ES-I3 (cell line): ENCODE results near the gene IQSEC1.
A peak's percentile ranks its signal among the peaks of the same experiment; 100 is the strongest.

Source experiments
- H3K36me3 ChIP-seq: 2 replicates; pipeline ENCODE4 v1.6.1; 2013; ENCODE audit warnings: mild to moderate bottlenecking, low read length, control low read depth, moderate library complexity; ENCODE audit not compliant: insufficient read depth
- H3K4me1 ChIP-seq: 2 replicates; pipeline ENCODE4 v1.6.1; 2013; ENCODE audit warnings: mild to moderate bottlenecking, control low read depth, low read length; ENCODE audit not compliant: insufficient read depth
- H3K9ac ChIP-seq: 2 replicates; pipeline ENCODE4 v1.6.1; 2013; ENCODE audit warnings: low read depth, mild to moderate bottlenecking, low read length, moderate library complexity
- H3K9me3 ChIP-seq: 2 replicates; pipeline ENCODE4 v1.6.1; 2013; ENCODE audit warnings: mild to moderate bottlenecking, low read length, moderate library complexity; ENCODE audit not compliant: control insufficient read depth, insufficient read depth

The IQSEC1 gene

GRCh38 chr3:13002398-13003124 lies 70.7 kb downstream of the IQSEC1 start:
- H3K4me1 ChIP-seq, result peaks cover 16% of the 10 kb centered on the region
- no peak overlapping the region for H3K9ac ChIP-seq
- H3K9me3 ChIP-seq, result no peaks in the 10 kb centered on the region
- no peaks in the 10 kb centered on the region for H3K36me3 ChIP-seq

GRCh38 chr3:12999147-13000140 lies 73.8 kb downstream of the IQSEC1 start:
- Histone ChIP-seq H3K4me1 (peaks cover 9% of the 10 kb centered on the region), H3K9ac (no peak overlapping the region), H3K36me3 (no peaks in the 10 kb centered on the region), H3K9me3 (no peaks in the 10 kb centered on the region)

DNA sequence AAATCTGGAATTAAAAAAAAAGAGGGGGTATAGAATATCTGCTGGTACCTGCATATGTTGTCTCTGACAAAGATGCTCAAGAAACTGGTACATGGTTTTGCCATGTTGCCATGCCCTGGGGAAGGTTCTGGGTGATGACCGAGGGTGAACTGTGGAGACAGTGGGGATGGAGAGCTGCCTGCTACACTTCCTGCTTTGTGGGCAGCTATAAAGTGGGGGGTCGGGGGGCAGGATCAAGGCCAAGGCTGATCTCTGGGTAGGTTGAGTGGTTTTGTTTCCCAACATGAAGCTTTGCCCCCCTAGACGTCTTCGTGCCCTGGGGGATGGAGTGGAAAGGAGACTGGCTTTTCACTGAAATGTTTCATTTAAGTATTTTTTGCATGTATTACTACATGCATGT lies 74.6 kb downstream of the IQSEC1 start:
- no peak overlapping the region for H3K9ac ChIP-seq
- H3K4me1 ChIP-seq, result peaks cover 4% of the 10 kb centered on the region
- no peaks in the 10 kb centered on the region for H3K36me3 ChIP-seq
- H3K9me3 ChIP-seq, result no peaks in the 10 kb centered on the region

GRCh38 chr3:12997387-12997786 lies 75.8 kb downstream of the IQSEC1 start:
- Histone ChIP-seq H3K9me3 (no peaks in the 10 kb centered on the region), H3K4me1 (peaks cover 7% of the 10 kb centered on the region), H3K36me3 (no peaks in the 10 kb centered on the region), H3K9ac (no peak overlapping the region)

DNA sequence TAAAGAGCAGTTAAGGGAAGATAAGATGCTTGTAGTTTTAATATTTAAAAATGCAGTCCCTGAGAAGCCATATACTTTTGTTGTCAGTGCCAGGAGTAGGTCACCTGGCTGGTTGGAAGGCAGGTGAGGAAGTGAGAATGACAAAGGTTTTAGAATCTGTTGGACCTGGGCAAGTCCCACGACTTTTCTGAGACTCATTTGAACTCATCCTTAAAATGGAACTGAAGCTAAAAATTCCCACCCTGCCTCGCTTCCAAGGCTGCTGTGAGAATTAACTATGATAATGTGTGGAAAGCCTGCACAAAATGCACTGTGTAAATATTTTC lies 77.1 kb downstream of the IQSEC1 start:
- no peaks in the 10 kb centered on the region for H3K9me3 ChIP-seq
- no peak overlapping the region for H3K9ac ChIP-seq
- no peaks in the 10 kb centered on the region for H3K36me3 ChIP-seq
- H3K4me1 ChIP-seq, result peaks cover 15% of the 10 kb centered on the region

DNA sequence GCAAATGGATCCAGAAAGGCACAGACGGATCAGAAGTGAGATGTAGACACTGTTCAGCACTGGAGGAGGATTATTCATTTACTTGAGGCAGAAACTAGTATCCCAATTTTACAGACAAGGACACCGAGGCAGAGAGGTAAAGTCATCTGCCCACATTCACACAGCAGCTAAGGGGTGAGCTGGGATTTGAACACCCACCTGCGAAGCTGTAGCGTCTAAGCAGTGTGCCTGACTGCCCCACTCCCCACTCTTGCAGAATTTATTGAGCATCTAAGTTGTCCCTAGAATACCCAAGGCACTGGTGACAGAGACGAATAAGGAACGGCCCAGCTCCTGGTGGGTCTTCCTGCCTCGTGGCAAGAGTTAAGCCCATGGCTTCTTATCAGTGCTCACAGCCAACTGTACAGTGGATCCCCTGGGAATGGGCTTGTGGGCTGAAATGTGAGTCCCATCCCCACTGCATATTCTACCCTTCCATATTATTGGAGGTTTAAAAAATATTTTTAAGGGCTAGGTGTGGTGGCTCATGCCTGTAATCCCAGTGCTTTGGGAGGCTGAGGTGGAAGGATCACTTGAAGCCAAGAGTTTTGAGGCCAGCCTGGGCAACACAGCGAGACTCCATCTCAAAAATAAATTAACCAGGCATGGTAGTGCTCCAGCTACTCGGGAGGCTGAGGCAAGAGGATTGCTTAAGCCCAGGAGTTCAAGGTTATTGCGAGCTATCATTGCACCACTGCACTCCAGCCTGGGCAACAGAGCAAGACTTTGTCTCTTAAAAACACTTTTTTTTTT lies 77.6 kb downstream of the IQSEC1 start:
- no peaks in the 10 kb centered on the region for H3K9me3 ChIP-seq
- H3K9ac ChIP-seq, result no peak overlapping the region
- H3K4me1 ChIP-seq, result peaks cover 20% of the 10 kb centered on the region
- no peaks in the 10 kb centered on the region for H3K36me3 ChIP-seq

DNA sequence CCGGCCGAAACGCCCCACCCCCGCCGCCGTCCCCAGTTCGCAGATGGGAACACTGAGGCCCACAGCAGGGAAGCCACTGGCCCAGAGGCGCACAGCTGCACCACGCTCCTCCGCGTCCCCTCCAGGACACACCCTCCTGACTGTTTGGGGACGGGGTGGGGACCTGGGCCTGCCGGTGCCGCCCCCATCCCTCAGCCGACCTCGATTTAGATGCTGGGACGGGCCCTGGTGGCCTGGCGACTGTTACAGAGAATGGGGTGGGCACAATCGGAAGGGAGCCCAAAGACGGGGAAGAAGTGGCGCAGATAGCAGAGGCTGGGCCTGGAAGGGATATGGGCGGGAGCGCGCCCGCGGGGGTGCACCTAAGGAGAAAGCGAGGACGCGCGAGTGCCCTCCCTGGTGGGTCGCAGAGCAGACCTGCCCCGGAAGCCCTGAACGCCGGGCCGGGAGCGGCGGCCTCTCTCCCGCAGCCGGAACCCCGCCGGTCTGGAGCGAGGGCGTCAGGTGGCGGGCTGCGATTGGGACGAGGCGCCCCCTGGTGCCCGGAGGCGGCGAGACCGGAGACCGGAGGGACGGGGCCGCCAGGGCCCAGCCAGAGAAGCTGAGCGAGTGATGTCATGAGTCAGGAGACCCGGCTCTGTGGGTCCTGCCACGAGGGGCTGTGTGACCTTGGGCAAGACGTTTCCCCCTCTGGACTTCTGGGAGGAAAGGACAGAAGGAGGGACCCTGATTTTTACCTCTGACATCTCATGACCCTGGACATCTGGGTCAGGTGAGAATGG lies 78.4 kb downstream of the IQSEC1 start:
- Histone ChIP-seq H3K9me3 (no peaks in the 10 kb centered on the region), H3K36me3 (no peaks in the 10 kb centered on the region), H3K9ac (peak overlapping the region; percentile 62; the same call in 1 of the 2 replicates), H3K4me1 (peaks cover 22% of the 10 kb centered on the region)

DNA sequence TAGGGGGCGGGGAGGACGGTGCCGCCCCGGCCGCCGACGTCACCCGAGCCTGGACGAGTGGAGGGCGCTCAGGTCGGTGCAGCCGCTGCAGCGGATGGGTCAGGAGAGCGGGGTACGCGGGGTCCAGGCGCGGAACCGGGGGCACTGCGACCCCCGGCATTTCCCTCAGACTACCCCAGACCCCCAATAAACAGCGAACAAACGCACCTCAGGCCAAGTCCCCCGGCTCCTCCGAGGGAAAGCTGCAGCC lies 78.9 kb downstream of the IQSEC1 start:
- Histone ChIP-seq H3K9me3 (no peaks in the 10 kb centered on the region), H3K4me1 (peaks cover 22% of the 10 kb centered on the region), H3K9ac (peak overlapping the region; percentile 62; the same call in 1 of the 2 replicates), H3K36me3 (no peaks in the 10 kb centered on the region)

GRCh38 chr3:12993517-12994356 lies 79.5 kb downstream of the IQSEC1 start:
- Histone ChIP-seq H3K9ac (peak overlapping the region; percentile 74), H3K9me3 (no peaks in the 10 kb centered on the region), H3K36me3 (no peaks in the 10 kb centered on the region), H3K4me1 (peaks cover 22% of the 10 kb centered on the region)

DNA sequence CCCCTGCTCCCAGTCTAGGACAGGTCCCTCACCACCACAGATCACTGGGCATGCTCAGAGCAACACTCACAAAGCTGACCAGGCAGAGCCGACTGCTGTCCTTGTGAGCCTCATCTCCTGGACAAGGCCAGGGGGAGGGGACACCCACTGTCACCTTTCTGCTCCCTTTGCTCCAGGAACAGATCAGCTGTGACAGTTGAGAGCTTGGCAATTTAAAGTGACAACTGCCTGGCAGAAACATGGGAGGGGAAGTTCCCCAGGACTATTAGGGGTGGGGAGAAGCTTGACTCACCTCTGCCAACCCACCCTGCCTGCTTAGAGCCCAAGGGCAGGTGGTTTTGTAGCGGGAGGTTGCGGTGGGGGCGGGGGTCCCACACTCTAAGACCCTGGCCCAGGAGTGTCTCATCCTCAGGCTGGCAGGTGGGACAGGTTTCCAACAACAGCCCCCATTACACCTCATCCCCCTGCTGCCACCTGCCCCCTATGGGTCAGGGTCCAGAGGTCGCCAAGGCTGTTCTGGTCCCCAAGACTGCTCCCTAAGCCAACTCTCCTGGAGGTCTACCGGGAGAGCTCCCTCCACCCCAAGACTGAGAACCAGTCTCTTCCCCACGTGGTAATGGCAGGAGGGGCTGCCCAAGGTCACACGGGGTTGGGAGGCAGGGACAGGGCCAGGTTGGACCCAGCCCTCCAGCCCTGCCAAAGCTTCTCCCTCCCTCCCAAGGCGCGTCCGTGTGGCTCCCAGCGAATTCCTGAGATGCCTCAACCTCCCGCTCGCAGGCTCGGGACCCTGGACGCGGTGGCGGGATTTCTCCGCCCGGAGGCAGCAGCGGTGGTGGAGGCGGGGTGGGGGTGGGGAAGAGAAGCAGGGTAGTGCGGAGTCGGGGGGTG lies 80.4 kb downstream of the IQSEC1 start:
- H3K36me3 ChIP-seq, result no peaks in the 10 kb centered on the region
- peak overlapping the region; percentile 74 for H3K9ac ChIP-seq
- peaks cover 22% of the 10 kb centered on the region for H3K4me1 ChIP-seq
- H3K9me3 ChIP-seq, result no peaks in the 10 kb centered on the region

DNA sequence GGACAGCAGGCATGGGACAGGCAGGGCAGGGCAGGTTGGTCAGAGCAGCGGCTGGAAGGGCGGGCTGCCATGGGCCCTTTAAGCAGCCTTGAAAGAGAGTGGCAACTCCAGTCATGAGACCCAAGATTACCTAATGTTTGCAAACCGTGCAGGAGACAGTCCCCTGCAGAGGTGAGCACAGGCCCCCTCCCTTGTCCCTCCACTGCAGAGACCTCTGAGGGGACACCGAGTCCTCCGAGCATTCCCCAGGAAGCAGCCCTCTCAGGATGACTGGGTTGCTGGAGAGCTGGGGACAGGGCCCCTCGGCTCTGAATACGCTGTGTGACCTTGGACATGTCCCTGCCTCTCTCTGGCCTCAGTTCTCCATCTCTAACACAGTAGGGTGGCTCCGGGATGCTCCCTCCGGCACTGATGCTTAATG lies 81.4 kb downstream of the IQSEC1 start:
- H3K36me3 ChIP-seq, result no peaks in the 10 kb centered on the region
- no peaks in the 10 kb centered on the region for H3K9me3 ChIP-seq
- H3K9ac ChIP-seq, result no peak overlapping the region
- H3K4me1 ChIP-seq, result peaks cover 22% of the 10 kb centered on the region

DNA sequence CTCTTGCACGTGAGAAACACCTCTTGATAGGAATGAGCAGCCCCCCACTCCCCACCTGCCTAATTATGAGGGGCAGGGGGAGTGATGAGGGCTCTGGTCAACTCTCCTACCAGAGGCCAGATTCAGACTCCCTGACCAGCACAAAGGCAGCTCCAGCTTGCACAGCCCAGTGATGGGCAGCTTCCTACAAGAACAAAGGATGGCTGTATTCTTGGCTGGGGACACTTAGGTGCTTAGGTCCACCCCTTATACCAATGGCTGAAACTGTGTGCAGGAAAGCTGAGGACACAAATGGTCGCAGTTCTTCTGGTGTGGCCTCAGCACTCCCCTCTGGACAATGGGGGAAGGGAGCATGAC lies 81.8 kb downstream of the IQSEC1 start:
- Histone ChIP-seq H3K4me1 (peaks cover 22% of the 10 kb centered on the region), H3K36me3 (no peaks in the 10 kb centered on the region), H3K9me3 (no peaks in the 10 kb centered on the region), H3K9ac (no peak overlapping the region)
